Limb (tissue), 2 donors: ENCODE measurements around the gene PPP6R3.
"Not testable (repeated sequence)": the region's sequence is repeated elsewhere in the genome, so short reads cannot be mapped to it uniquely, and the experiment has no call there.

ENCODE experiments used
- DNase-seq, 2 donors: peaks; one replicate each; pipeline ENCODE4 v3.0.0-alpha.2; 2016; ENCODE audit errors: extremely low spot score in 2 of 2

Gene PPP6R3

DNA sequence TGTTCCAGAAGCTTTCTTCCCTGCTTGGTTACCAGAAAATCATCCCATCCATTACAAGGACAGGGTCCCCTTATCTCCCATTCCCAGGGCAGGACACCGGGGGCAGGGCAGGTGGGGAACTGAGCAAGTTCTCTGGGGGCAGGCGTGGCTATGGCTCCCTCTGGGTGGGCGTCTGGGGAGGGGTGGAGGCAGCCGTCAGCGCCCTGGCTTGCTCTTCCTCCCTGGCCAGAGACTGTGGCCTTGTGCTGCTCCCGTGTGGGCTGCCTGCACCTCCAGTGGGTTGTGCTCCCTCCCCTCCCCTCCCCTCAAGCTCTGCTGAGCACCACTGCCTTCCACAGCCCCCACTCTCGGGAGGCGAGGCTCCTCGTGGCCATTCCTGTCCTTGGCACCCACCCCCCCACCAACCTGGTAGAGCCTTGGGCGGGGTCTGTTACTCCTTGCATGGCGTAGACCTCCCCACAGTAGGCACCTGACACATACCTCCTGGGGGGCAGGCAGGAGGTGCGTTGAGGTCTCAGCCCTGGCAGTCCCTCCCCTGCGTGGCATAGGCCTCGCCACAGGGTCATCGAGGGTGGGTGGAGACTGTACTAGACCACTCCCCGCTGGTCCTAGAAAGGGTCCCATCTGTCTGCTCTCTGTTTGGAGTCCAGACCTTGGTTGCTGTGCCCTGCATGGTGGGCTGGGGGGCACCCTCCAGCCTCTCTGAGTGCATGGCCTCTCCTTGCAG, 24.2 kb upstream of the PPP6R3 start:
- DNase-seq, result no peak

DNA sequence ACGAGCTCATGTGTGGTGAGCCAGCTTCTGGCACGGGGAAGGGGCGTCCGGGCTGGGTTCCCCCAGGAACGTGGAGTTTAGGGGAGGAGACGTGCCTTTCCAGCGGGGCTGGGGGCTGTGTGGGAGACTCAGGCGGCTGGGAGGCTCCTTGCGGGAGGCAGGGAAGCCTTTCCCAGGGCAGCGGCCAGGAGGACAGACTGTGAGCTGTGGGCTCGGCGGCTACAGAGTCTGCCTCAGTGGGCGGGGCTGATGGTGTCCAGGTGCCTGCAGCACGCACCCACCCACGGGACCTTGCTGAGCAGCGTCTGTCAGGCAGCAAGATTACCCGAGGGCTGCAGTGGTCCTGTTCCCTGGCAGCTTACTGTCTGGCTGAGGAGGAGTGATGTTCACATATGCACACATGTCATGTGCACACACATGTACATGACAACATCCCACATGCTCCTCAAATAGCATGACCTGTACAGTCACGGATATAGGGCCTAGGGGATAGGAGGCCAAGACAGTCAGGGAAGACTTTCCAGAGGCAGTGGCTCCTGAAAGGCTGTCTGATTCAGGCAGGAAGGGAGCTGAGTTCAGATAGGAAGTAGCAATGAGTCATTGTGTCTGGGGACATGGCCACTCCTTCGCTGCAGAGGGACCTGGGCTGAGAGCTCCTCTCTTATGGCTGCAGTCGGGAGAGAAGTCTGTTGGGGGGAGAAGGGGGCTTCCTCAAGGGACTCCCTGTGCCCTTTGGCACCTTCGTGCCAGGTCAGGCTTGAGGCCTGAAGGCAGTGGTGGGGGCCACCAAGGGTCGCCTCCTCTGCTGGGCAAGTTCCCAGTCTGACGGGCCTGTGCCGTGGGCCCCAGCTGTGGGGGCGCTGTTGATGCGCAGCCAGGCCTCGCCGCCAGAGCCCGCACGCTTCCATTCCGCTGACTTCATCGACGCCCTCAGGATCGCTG, 23.3 kb upstream of the PPP6R3 start:
- DNase-seq, result no peak

DNA sequence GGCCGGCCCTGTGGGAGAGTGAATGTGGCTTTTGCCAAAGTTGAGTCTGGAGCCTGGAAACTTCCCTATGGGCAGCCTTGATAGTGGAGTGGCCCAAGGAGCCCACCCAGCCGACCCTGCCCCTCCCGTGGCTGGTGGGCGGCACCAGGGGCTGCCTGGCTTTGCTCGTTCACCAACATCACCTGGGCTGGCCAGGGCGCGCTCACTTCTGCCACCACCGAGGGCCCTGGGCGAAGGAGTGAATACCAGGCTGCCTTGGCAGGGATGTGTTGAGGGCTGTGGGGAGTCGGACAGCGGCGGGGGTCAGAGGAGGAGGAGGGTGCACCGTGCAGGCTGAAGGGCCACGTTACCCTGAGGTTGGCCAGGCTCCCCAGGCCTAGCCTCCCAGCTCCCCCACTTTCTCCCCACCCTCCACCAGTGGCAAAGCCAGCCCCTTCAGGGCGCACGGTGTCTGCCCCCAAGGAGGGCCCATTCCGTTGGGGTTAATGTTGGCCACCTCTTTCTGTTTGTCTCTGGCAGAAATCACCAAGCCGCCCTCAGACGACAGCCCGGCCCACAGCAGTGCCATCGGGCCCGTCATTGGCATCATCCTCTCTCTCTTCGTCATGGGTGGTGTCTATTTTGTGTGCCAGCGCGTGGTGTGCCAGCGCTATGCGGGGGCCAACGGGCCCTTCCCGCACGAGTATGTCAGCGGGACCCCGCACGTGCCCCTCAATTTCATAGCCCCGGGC, 22.5 kb upstream of the PPP6R3 start:
- DNase-seq, result no peak

GRCh38 chr11:68438658-68439259, 21.8 kb upstream of the PPP6R3 start:
- DNase-seq, result no peak

GRCh38 chr11:68439355-68440065, 21.0 kb upstream of the PPP6R3 start:
- DNase-seq, result no peak

- no peak for DNase-seq
Observed at GRCh38 chr11:68440224-68440623, 20.3 kb upstream of the PPP6R3 start.

GRCh38 chr11:68441466-68442230, 18.9 kb upstream of the PPP6R3 start:
- no peak for DNase-seq

- no peak for DNase-seq
Observed at GRCh38 chr11:68442433-68442832, 18.1 kb upstream of the PPP6R3 start.

GRCh38 chr11:68444566-68444965, 16.0 kb upstream of the PPP6R3 start:
- no peak for DNase-seq

GRCh38 chr11:68445531-68446035, 15.0 kb upstream of the PPP6R3 start:
- DNase-seq, result no peak

DNA sequence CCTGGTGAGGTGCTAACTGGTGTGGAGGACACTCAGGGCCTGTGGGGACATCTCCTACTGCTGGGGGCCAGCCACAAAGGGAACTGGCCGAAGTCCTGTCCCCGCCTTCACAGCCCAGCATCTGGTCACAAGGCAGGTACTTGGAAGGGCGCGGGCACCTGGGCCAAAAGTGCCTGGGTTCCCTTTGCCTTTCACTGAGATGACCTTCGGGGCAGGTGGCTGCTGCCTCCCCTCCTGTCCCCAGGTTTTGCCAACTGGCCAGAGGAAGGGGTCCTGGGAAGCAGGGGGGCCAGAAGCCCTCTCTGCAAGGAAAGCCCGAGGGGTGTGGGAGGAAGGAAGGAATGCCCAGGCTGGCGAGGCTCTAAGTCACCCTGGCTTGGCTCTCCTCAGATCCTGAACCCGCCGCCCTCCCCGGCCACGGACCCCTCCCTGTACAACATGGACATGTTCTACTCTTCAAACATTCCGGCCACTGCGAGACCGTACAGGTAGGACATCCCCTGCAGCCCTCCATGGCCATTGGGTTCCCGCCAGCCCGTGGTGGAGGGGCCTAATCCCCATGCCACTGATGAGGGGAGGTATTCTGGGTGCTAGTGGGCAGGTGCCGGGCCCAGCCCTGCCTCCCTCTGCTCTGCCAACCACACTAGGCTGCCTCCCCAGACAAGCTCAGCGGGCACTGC, 14.4 kb upstream of the PPP6R3 start:
- DNase-seq, result no peak

- DNase-seq, result peak; percentile 45 to 88
Observed at GRCh38 chr11:68447015-68447801, 13.3 kb upstream of the PPP6R3 start.

DNA sequence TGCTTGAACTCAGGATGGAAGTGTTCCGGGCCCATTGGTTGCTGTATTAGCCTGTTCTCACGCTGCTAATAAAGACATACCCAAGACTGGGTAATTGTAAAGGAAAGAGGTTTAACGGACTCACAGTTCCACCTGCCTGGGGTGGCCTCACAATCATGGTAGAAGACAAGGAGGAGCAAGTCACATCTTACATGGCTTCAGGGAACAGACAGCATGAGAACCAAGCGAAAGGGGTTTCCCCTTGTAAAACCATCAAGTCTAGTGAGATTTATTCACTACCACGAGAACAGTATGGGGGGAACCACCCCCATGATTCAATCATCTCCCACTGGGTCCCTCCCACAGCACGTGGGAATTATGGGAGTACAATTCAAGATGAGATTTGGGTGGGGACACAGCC, 12.6 kb upstream of the PPP6R3 start:
- not testable (repeated sequence) for DNase-seq

DNA sequence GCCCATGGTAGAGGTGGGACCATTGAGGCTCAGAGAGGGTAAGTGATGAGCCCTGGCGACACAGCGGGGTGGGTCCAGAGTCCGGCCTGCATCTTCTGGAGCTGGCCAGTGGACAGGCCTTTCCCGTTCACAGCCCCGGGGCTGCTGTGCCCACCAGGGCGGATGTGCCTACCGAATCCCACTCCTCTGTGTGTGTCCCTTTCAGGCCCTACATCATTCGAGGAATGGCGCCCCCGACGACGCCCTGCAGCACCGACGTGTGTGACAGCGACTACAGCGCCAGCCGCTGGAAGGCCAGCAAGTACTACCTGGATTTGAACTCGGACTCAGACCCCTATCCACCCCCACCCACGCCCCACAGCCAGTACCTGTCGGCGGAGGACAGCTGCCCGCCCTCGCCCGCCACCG, 11.9 kb upstream of the PPP6R3 start:
- DNase-seq, result no peak

DNA sequence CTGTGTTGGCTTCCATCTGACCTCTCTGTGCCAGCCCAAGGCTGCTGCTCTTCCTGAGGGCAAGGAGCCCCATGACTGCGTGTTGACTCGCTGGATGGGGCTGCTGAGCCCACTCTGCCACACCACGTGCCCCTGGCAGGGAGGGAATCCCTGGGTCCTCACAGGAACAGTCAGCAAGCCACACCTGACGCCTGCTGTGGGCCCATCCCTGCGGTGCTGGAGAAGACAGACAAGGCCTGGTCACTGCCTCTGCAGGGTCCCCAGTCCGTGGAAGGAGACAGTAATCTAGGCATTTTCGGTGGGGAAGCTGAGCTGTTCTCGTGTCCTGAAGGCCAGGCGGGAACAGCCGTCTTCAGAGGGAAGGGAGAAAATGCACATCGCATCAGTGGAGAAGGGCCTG, 10.6 kb upstream of the PPP6R3 start:
- no peak for DNase-seq

GRCh38 chr11:68450711-68451110, 9.8 kb upstream of the PPP6R3 start:
- no peak for DNase-seq

- DNase-seq, result no peak
Observed at GRCh38 chr11:68454767-68455166, 5.8 kb upstream of the PPP6R3 start.

DNA sequence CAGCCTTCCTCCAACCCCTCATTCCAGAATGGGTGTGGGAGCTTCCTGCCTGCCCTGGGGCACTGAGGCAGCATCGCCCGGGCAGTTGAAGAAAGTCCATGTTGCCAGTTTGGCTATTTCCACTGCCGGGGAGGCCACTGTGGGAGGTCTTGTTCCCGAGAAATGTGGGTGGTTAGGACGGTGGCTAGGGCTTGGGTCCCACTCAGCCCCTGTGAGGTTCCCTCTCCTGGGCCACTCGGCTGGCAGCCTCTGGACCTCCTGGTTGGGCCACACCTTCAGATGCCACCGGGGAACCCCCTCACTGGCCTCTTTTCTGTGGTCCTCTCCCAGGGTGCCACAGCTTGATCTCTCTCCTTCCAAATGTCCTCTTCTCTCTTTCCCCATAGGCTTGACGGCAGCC, 5.1 kb upstream of the PPP6R3 start:
- no peak for DNase-seq
